ENCODE measurements around the gene CAPZB.

Gene CAPZB

GRCh38 chr1:19468397-19468956 is 16.9 kb downstream of the CAPZB start:
- DNase-seq (ENCODE audit: low read depth): no peak

GRCh38 chr1:19467199-19468187 is 17.8 kb downstream of the CAPZB start:
- no peak for DNase-seq (ENCODE audit: low read depth)

- no peak for DNase-seq (ENCODE audit: low read depth)
These were observed 19.2 kb downstream of the CAPZB start for GRCh38 chr1:19466112-19466561.

- DNase-seq (ENCODE audit: low read depth): no peak
These were observed 19.7 kb downstream of the CAPZB start for GRCh38 chr1:19465650-19466049.

GRCh38 chr1:19465123-19465522 is 20.2 kb downstream of the CAPZB start:
- no peak for DNase-seq (ENCODE audit: low read depth)

GRCh38 chr1:19464696-19465095 is 20.6 kb downstream of the CAPZB start:
- no peak for DNase-seq (ENCODE audit: low read depth)

- no peak for DNase-seq (ENCODE audit: low read depth)
These were observed 21.9 kb downstream of the CAPZB start for GRCh38 chr1:19463504-19463803.

- DNase-seq (ENCODE audit: low read depth): no peak
These were observed 22.4 kb downstream of the CAPZB start for GRCh38 chr1:19462781-19463503.

- no peak for DNase-seq (ENCODE audit: low read depth)
These were observed 24.2 kb downstream of the CAPZB start for GRCh38 chr1:19461220-19461554.

GRCh38 chr1:19460535-19461219 is 24.7 kb downstream of the CAPZB start:
- no peak for DNase-seq (ENCODE audit: low read depth)

GRCh38 chr1:19458815-19459417 is 26.4 kb downstream of the CAPZB start:
- DNase-seq (ENCODE audit: low read depth): no peak

GRCh38 chr1:19457607-19458006 is 27.7 kb downstream of the CAPZB start:
- DNase-seq (ENCODE audit: low read depth): no peak

GRCh38 chr1:19456968-19457441 is 28.3 kb downstream of the CAPZB start:
- DNase-seq (ENCODE audit: low read depth): no peak

- no peak for DNase-seq (ENCODE audit: low read depth)
These were observed 30.0 kb downstream of the CAPZB start for GRCh38 chr1:19455353-19455752.

- DNase-seq (ENCODE audit: low read depth): no peak
These were observed 30.8 kb downstream of the CAPZB start for GRCh38 chr1:19454265-19455146.

- DNase-seq (ENCODE audit: low read depth): no peak
These were observed 31.6 kb downstream of the CAPZB start for GRCh38 chr1:19453741-19454201.

GRCh38 chr1:19452221-19452663 is 33.1 kb downstream of the CAPZB start:
- no peak for DNase-seq (ENCODE audit: low read depth)

GRCh38 chr1:19450811-19451515 is 34.4 kb downstream of the CAPZB start:
- no peak for DNase-seq (ENCODE audit: low read depth)

- DNase-seq (ENCODE audit: low read depth): no peak
These were observed 35.7 kb downstream of the CAPZB start for GRCh38 chr1:19449454-19450228.
